Right ventricle myocardium superior (tissue), 1 donor: Measurements from ENCODE around the gene HHATL. TPM values are rescaled to one million over a fixed set of nuclear protein-coding genes. Genes with fewer than 3 reads are reported as not detected.

ENCODE experiments used
- ATAC-seq: fragments of 200-7000 bp; cut with Tn5 transposase; one replicate; pipeline ENCODE4 v1.9.1; 2020; ENCODE audit warnings: mild to moderate bottlenecking; ENCODE audit not compliant: poor library complexity
- DNase-seq: peaks from one replicate; pipeline ENCODE4 v3.0.0-alpha.2; 2020
- intact Hi-C: fragments of 100-400 bp; cut with DNase I; formaldehyde crosslinking; loops from one replicate; pipeline ENCODE4 v1.11.2; 2022
- total RNA-seq: library from RNA; stranded (reverse); fragmentation: NEBNext Ultra II Directional; extraction: Animal tissue kit (Norgen Biotek cat#: 25700); gene quantifications from one replicate; pipeline ENCODE4 v1.2.1, GENCODE V29; 2021
- donor health status: DM: no; HTN: yes; CAD: no; lungs with severe emphysema.

Gene HHATL
- total RNA-seq, 1 donor from 2014 or later: 486 TPM

GRCh38 chr3:42719002-42719401 lies 16.4 kb upstream of the HHATL start:
- DNase-seq (no peak), ATAC-seq (peak; percentile 52)
- intact Hi-C loops: no loop called here

- DNase-seq: no peak
- no peak for ATAC-seq
- intact Hi-C loops: no loop called here
Observed at GRCh38 chr3:42718338-42718737, 15.7 kb upstream of the HHATL start.

- DNase-seq (no peak), ATAC-seq (no peak)
- intact Hi-C loops: no loop called here
Observed at GRCh38 chr3:42717306-42717705, 14.7 kb upstream of the HHATL start.

GRCh38 chr3:42714171-42714852 lies 11.7 kb upstream of the HHATL start:
- no peak for ATAC-seq
- intact Hi-C loops: no loop called here
- DNase-seq: no peak

GRCh38 chr3:42713747-42714146 lies 11.1 kb upstream of the HHATL start:
- DNase-seq (no peak), ATAC-seq (no peak)
- intact Hi-C loops: no loop called here

- intact Hi-C loops: no loop called here
- no peak for DNase-seq
- ATAC-seq: no peak
Observed at GRCh38 chr3:42712688-42713372, 10.2 kb upstream of the HHATL start.

- ATAC-seq (no peak), DNase-seq (no peak)
- intact Hi-C loops: no loop called here
Observed at GRCh38 chr3:42712344-42712648, 9.7 kb upstream of the HHATL start.

- ATAC-seq (no peak), DNase-seq (no peak)
- intact Hi-C loops: no loop called here
Observed at GRCh38 chr3:42711491-42712343, 9.1 kb upstream of the HHATL start.

GRCh38 chr3:42710323-42711021 lies 7.9 kb upstream of the HHATL start:
- no peak for ATAC-seq
- intact Hi-C loops: no loop called here
- no peak for DNase-seq

- ATAC-seq (no peak), DNase-seq (no peak)
- intact Hi-C loops: no loop called here
Observed at GRCh38 chr3:42709621-42710020, 7.0 kb upstream of the HHATL start.

GRCh38 chr3:42708611-42709151 lies 6.1 kb upstream of the HHATL start:
- ATAC-seq: no peak
- no peak for DNase-seq
- intact Hi-C loops: no loop called here

- ATAC-seq (no peak), DNase-seq (no peak)
- intact Hi-C loops: no loop called here
Observed at GRCh38 chr3:42707620-42708355, 5.2 kb upstream of the HHATL start.

- DNase-seq (no peak), ATAC-seq (no peak)
- intact Hi-C loops: no loop called here
Observed at GRCh38 chr3:42706721-42707619, 4.4 kb upstream of the HHATL start.

- peak; percentile 63 for DNase-seq
- intact Hi-C loops: no loop called here
- peak; percentile 14 for ATAC-seq
Observed at GRCh38 chr3:42705962-42706585, 3.5 kb upstream of the HHATL start.

GRCh38 chr3:42705058-42705767 lies 2.6 kb upstream of the HHATL start:
- intact Hi-C loops: no loop called here
- ATAC-seq (no peak), DNase-seq (no peak)

GRCh38 chr3:42704136-42704841 lies 1.7 kb upstream of the HHATL start:
- DNase-seq: no peak
- intact Hi-C loops: loop anchor here (5.0 kb wide), 1 partner anchor 38 kb away; no protein-coding TSS in a partner anchor
- no peak for ATAC-seq
